HCT116 (cell line): Measurements from ENCODE around the gene SPATA6. TPM values are rescaled to one million over a fixed set of nuclear protein-coding genes. Genes with fewer than 3 reads are reported as not detected.

Experiments used
- ATAC-seq: fragments of 200-7000 bp; cut with Tn5 transposase; 2 replicates; pipeline ENCODE4 v1.9.1; 2020; ENCODE audit warnings: mild to moderate bottlenecking, moderate library complexity
- BruUV-seq: library from RNA; stranded (reverse); fragments of 400-500 nt; replicated peaks from 2 replicates; lab custom pipeline; 2021; lab: Mats Ljungman, UMichigan
- CTCF ChIA-PET: fragments of 300-600 bp; sonication (Branson Sonifier 250); formaldehyde crosslinking; loops from one replicate; lab custom pipeline; 2021; ENCODE audit warnings: antibody characterized with exemption; lab: Charles Lee
- POLR2A ChIA-PET: fragments of 300-600, 350-600 bp; sonication (Branson Sonifier 250); formaldehyde crosslinking; loops from one replicate; lab custom pipeline; 2021; ENCODE audit warnings: antibody characterized with exemption; lab: Charles Lee
- RAD21 ChIA-PET, 2 experiments: fragments of 300-600 bp; sonication (Branson Sonifier 250); formaldehyde crosslinking; loops; one replicate each; lab custom pipeline; 2023; ENCODE audit warnings: low total read pairs in 2 of 2; ENCODE audit not compliant: uncharacterized antibody in 2 of 2, unreplicated experiment in 2 of 2, low non-redundant PET in 1 of 2; lab: Charles Lee
- DNase-seq: peaks from one replicate; pipeline ENCODE4 v3.0.0-alpha.2; 2010; ENCODE audit warnings: low read depth, low spot score
- H2AFZ ChIP-seq: fragments of 200-600 bp; shearing (Covaris generic), sonication (generic); 2 replicates; pipeline ENCODE4 v1.6.1; 2017; ENCODE audit warnings: low read depth, mixed run types, mixed read lengths, antibody characterized with exemption, low read length; ENCODE audit not compliant: poor library complexity, severe bottlenecking
- H3K27ac ChIP-seq: 2 replicates; pipeline ENCODE4 v1.5.1; 2012; ENCODE audit warnings: low read depth, low read length
- H3K27me3 ChIP-seq: fragments of 200-600 bp; sonication (generic); 2 replicates; pipeline ENCODE4 v1.6.1; 2016; ENCODE audit warnings: mixed run types, low read length, mixed read lengths; ENCODE audit not compliant: insufficient read depth
- H3K36me3 ChIP-seq, 2 experiments: fragments of 200-500 bp in 1 of 2; fragments of 200-600 bp in 1 of 2; sonication (Bioruptor generic) in 1 of 2; sonication (generic) in 1 of 2; 2 replicates each; pipeline versions ENCODE4 v1.5.1 to v1.6.1; 2014 to 2016; ENCODE audit warnings: low read length in 2 of 2, inconsistent platforms in 1 of 2, mixed read lengths in 1 of 2, mixed run types in 1 of 2; ENCODE audit not compliant: insufficient read depth in 2 of 2, control insufficient read depth in 1 of 2
- H3K4me1 ChIP-seq, 2 experiments: fragments of 200-600 bp in 1 of 2; sonication (generic) in 1 of 2; 2 replicates each; pipeline versions ENCODE4 v1.5.1 to v1.6.1; 2012 to 2017; ENCODE audit warnings: low read length in 2 of 2, inconsistent platforms in 1 of 2, mild to moderate bottlenecking in 1 of 2, mixed read lengths in 1 of 2, mixed run types in 1 of 2, moderate library complexity in 1 of 2; ENCODE audit not compliant: insufficient read depth in 2 of 2, control insufficient read depth in 1 of 2
- H3K4me2 ChIP-seq: fragments of 200-600 bp; sonication (generic); 2 replicates; pipeline ENCODE4 v1.6.1; 2017; ENCODE audit warnings: mixed run types, low read length, mixed read lengths
- H3K4me3 ChIP-seq, 2 experiments: fragments of 200-600 bp in 1 of 2; sonication (generic) in 1 of 2; replicated peaks in 1 of 2; 2 replicates each; pipeline ENCODE4 v1.5.1; 2011 to 2016; ENCODE audit warnings: low read length in 2 of 2, control low read depth in 1 of 2, low read depth in 1 of 2, mild to moderate bottlenecking in 1 of 2, mixed read lengths in 1 of 2, mixed run types in 1 of 2
- H3K79me2 ChIP-seq: fragments of 200-600 bp; sonication (generic); 2 replicates; pipeline ENCODE4 v1.6.1; 2017; ENCODE audit warnings: mild to moderate bottlenecking, mixed run types, low read length, moderate library complexity, mixed read lengths; ENCODE audit not compliant: insufficient read depth
- H3K9ac ChIP-seq: fragments of 200-600 bp; sonication (generic); 2 replicates; pipeline ENCODE4 v1.6.1; 2016; ENCODE audit warnings: low read length, mixed read lengths
- H3K9me2 ChIP-seq: fragments of 200-600 bp; sonication (generic), shearing (Covaris generic); 2 replicates; pipeline ENCODE4 v1.6.1; 2017; ENCODE audit warnings: mixed run types, mild to moderate bottlenecking, moderate library complexity; ENCODE audit not compliant: insufficient read depth
- H3K9me3 ChIP-seq, 2 experiments: fragments of 200-500 bp in 1 of 2; fragments of 200-600 bp in 1 of 2; sonication (Bioruptor generic) in 1 of 2; sonication (generic) in 1 of 2; 2 replicates each; pipeline ENCODE4 v1.6.1; 2014 to 2017; ENCODE audit warnings: low read length in 2 of 2, mixed read lengths in 2 of 2, inconsistent platforms in 1 of 2, low read depth in 1 of 2, mild to moderate bottlenecking in 1 of 2, mixed run types in 1 of 2, moderate library complexity in 1 of 2; ENCODE audit not compliant: control insufficient read depth in 1 of 2, insufficient read depth in 1 of 2
- H4K20me1 ChIP-seq: fragments of 200-600 bp; sonication (generic), shearing (Covaris generic); 2 replicates; pipeline ENCODE4 v1.6.1; 2017; ENCODE audit warnings: mixed run types, mild to moderate bottlenecking, moderate library complexity; ENCODE audit not compliant: insufficient read depth
- CBX3 ChIP-seq: IDR thresholded peaks from 2 replicates; pipeline ENCODE4 v1.6.1; 2012; ENCODE audit warnings: low read depth
- EGR1 ChIP-seq: IDR thresholded peaks from 2 replicates; pipeline ENCODE4 v1.6.1; 2012; ENCODE audit warnings: low read depth
- ELF1 ChIP-seq: IDR thresholded peaks from 2 replicates; pipeline ENCODE4 v1.6.1; 2012; ENCODE audit warnings: low read depth, borderline replicate concordance
- EZH2phosphoT487 ChIP-seq: fragments of 200-600 bp; IDR thresholded peaks from 2 replicates; pipeline ENCODE4 v1.6.1; 2018; ENCODE audit warnings: antibody characterized with exemption, borderline replicate concordance
- JUND ChIP-seq: IDR thresholded peaks from 2 replicates; pipeline ENCODE4 v1.6.1; 2012
- POLR2AphosphoS5 ChIP-seq: IDR thresholded peaks from 2 replicates; pipeline ENCODE4 v1.6.1; 2011; ENCODE audit warnings: mild to moderate bottlenecking, low read depth, low read length, moderate library complexity
- RAD21 ChIP-seq: IDR thresholded peaks from 2 replicates; pipeline ENCODE4 v1.6.1; 2012; ENCODE audit warnings: low read depth, mild to moderate bottlenecking
- SIN3A ChIP-seq: IDR thresholded peaks from 2 replicates; pipeline ENCODE4 v1.6.1; 2012; ENCODE audit warnings: low read depth
- SP1 ChIP-seq: IDR thresholded peaks from 2 replicates; pipeline ENCODE4 v1.6.1; 2012; ENCODE audit warnings: low read depth
- SRF ChIP-seq: IDR thresholded peaks from 2 replicates; pipeline ENCODE4 v1.6.1; 2012; ENCODE audit warnings: low read depth
- TCF7L2 ChIP-seq: IDR thresholded peaks from 2 replicates; pipeline ENCODE4 v1.7.0; 2011; ENCODE audit warnings: borderline replicate concordance, inconsistent platforms; ENCODE audit not compliant: insufficient read depth, insufficient read length; ENCODE audit errors: extremely low read depth
- YY1 ChIP-seq: IDR thresholded peaks from 2 replicates; pipeline ENCODE4 v1.6.1; 2011; ENCODE audit warnings: low read length, low read depth, moderate library complexity, mild to moderate bottlenecking; ENCODE audit not compliant: insufficient replicate concordance; ENCODE audit errors: extremely low read depth
- ZNF274 ChIP-seq: fragments of 200-500 bp; sonication (Bioruptor generic); IDR thresholded peaks from 2 replicates; pipeline ENCODE4 v1.6.1; 2014; ENCODE audit warnings: mild to moderate bottlenecking, low read depth, low read length, inconsistent platforms
- intact Hi-C: fragments of 100-400 bp; cut with micrococcal nuclease; formaldehyde crosslinking; loops from 2 replicates; pipeline ENCODE4 v1.10.0; 2022
- total RNA-seq: library from RNA; stranded (reverse); gene quantifications from one replicate; pipeline ENCODE4 v1.2.1, GENCODE V29; 2021; ENCODE audit not compliant: unreplicated experiment
- TF ChIP-seq, protein P1 (sequence below): IDR thresholded peaks from 2 replicates; pipeline ENCODE4 v1.6.1; 2012; ENCODE audit warnings: low read depth
- TF ChIP-seq, protein P2 (sequence below): IDR thresholded peaks from 2 replicates; pipeline ENCODE4 v1.6.1; 2012
- TF ChIP-seq, protein P3 (sequence below): IDR thresholded peaks from 2 replicates; pipeline ENCODE4 v1.6.1; 2011; ENCODE audit warnings: mild to moderate bottlenecking, low read length, moderate library complexity; ENCODE audit not compliant: insufficient replicate concordance; ENCODE audit errors: extremely low read depth

SPATA6 gene
- total RNA-seq, 1 experiment from 2014 or later: 8.6 TPM

DNA sequence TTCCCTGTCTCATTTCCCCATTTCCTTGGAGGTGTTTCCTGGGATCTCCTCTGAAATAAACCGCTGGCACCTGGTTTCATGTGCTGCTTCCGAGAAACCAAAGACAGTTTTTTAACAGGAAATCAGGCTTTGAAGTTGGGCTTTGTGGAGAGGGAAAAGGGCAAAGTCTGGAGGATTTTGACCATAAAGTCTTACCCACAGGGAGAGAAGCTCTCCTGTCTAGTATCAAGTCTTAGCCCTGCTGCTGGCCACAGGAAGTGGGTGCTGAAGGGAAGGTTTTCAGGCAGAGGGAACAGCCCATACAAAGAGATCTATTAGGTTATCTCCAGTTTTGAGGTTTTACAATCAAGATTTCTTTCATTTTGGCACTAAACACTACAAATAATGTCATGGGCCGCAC is 220.2 kb downstream of the SPATA6 start (continued):
- TF ChIP-seq, protein P1, sequence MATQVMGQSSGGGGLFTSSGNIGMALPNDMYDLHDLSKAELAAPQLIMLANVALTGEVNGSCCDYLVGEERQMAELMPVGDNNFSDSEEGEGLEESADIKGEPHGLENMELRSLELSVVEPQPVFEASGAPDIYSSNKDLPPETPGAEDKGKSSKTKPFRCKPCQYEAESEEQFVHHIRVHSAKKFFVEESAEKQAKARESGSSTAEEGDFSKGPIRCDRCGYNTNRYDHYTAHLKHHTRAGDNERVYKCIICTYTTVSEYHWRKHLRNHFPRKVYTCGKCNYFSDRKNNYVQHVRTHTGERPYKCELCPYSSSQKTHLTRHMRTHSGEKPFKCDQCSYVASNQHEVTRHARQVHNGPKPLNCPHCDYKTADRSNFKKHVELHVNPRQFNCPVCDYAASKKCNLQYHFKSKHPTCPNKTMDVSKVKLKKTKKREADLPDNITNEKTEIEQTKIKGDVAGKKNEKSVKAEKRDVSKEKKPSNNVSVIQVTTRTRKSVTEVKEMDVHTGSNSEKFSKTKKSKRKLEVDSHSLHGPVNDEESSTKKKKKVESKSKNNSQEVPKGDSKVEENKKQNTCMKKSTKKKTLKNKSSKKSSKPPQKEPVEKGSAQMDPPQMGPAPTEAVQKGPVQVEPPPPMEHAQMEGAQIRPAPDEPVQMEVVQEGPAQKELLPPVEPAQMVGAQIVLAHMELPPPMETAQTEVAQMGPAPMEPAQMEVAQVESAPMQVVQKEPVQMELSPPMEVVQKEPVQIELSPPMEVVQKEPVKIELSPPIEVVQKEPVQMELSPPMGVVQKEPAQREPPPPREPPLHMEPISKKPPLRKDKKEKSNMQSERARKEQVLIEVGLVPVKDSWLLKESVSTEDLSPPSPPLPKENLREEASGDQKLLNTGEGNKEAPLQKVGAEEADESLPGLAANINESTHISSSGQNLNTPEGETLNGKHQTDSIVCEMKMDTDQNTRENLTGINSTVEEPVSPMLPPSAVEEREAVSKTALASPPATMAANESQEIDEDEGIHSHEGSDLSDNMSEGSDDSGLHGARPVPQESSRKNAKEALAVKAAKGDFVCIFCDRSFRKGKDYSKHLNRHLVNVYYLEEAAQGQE: no peak
- TF ChIP-seq ZNF274 (no peak), EGR1 (no peak)

GRCh38 chr1:48251323-48251722 is 220.7 kb downstream of the SPATA6 start:
- Histone ChIP-seq H3K36me3 (no peaks in the 10 kb centered on the region), H3K27ac (no peak overlapping the region), H3K9me3 (no peaks in the 10 kb centered on the region), H3K27me3 (no peaks in the 10 kb centered on the region), H3K4me3 (no peak overlapping the region), H4K20me1 (no peaks in the 10 kb centered on the region), H2AFZ (no peak overlapping the region), H3K4me2 (no peak overlapping the region), H3K4me1 (no peaks in the 10 kb centered on the region), H3K9ac (no peak overlapping the region), H3K79me2 (no peaks in the 10 kb centered on the region), H3K9me2 (no peaks in the 10 kb centered on the region)
- ATAC-seq (no peak), DNase-seq (no peak)
- ChIA-PET RAD21 (interaction anchor here in 1 of 2 experiments (0.7 kb wide), 1 partner anchor 16 kb away, joined by 3 read pairs; no protein-coding TSS in a partner anchor), POLR2A (no interaction called here), CTCF (no interaction called here)
- no TSS peak for BruUV-seq
- intact Hi-C loops: no loop called here
- TF ChIP-seq, protein P1: no peak
- TF ChIP-seq POLR2AphosphoS5: no peak
- no peak for TF ChIP-seq RAD21
- no peak for TF ChIP-seq ELF1
- TF ChIP-seq SRF: no peak
- TF ChIP-seq YY1: no peak
- no peak for TF ChIP-seq CBX3
- TF ChIP-seq, protein P2, sequence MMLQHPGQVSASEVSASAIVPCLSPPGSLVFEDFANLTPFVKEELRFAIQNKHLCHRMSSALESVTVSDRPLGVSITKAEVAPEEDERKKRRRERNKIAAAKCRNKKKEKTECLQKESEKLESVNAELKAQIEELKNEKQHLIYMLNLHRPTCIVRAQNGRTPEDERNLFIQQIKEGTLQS: no peak
- no peak for TF ChIP-seq SP1
- no peak for TF ChIP-seq SIN3A
- TF ChIP-seq EZH2phosphoT487: no peak
- no peak for TF ChIP-seq JUND
- TF ChIP-seq ZNF274: no peak
- TF ChIP-seq, protein P3, sequence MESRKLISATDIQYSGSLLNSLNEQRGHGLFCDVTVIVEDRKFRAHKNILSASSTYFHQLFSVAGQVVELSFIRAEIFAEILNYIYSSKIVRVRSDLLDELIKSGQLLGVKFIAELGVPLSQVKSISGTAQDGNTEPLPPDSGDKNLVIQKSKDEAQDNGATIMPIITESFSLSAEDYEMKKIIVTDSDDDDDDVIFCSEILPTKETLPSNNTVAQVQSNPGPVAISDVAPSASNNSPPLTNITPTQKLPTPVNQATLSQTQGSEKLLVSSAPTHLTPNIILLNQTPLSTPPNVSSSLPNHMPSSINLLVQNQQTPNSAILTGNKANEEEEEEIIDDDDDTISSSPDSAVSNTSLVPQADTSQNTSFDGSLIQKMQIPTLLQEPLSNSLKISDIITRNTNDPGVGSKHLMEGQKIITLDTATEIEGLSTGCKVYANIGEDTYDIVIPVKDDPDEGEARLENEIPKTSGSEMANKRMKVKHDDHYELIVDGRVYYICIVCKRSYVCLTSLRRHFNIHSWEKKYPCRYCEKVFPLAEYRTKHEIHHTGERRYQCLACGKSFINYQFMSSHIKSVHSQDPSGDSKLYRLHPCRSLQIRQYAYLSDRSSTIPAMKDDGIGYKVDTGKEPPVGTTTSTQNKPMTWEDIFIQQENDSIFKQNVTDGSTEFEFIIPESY: no peak
- no peak for TF ChIP-seq TCF7L2
